ENCODE data around the gene NOP53.

GRCh38 chr19:47716270-47716937 lies 28.9 kb upstream of the NOP53 start:
- no peak for TF ChIP-seq CTCF (IDR thresholded peaks at IDR 0.05)
- TF ChIP-seq POLR2A (IDR thresholded peaks at IDR 0.05), result no peak
- TF ChIP-seq POLR2AphosphoS5 (IDR thresholded peaks at IDR 0.05), result no peak
- TF ChIP-seq EP300 (IDR thresholded peaks at IDR 0.05), result no peak

All from stomach (tissue), 4 donors.